GM21825 (cell line): ENCODE data around the gene PPP1R14B.

Source experiments
- ATAC-seq: cut with Tn5 transposase; IDR thresholded peaks from one replicate; pipeline ENCODE4 v1.9.1; 2021; ENCODE audit warnings: mild to moderate bottlenecking, moderate library complexity; ENCODE audit not compliant: unreplicated experiment

Gene PPP1R14B

GRCh38 chr11:64231546-64231945 lies 15.2 kb downstream of the PPP1R14B start:
- ATAC-seq: no peak

DNA sequence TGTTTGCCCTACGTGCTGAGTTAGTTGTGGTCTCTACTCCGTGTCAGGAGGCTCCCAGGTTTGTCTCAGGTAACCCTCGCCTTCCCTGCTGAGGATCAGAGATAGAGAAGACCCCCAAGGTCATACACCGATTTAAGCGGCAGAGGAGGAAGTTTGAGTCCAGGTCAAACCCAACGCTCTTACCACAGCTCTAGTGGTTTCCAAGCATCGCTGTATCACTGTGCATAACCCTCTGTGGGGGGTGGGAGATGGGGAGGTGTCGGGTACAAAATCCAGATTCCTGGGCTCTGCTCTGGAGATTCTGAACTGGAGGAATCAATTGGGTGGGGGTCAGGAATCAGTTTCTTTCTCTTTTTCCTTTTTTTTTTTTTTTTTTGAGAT lies 15.8 kb downstream of the PPP1R14B start:
- ATAC-seq: no peak

GRCh38 chr11:64230171-64230984 lies 16.4 kb downstream of the PPP1R14B start, which contains the start of gene DNAJC4:
Gene DNAJC4 (plus strand): TSS chr11:64230548. CDS start chr11:64230855, 307 bp downstream.
- no peak for ATAC-seq

DNA sequence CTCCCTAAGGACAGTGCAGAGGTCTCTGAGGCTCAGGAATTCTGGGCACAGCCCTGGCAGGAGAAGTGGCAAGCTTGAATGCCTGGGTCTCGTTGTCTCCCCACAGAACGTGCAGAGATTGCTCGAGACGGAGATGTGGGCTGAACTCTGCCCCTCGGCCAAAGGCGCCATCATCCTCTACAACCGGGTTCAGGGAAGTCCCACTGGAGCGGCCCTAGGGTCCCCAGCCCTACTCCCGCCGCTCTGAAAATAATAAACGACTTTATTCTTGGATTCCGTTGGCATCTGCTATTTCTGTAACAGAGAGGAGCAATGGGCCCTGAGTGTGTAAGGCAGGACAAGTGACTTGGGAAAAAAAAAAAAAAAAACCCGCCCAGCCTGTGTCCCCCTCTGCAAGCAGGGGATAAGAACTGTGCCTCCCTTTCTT lies 17.0 kb downstream of the PPP1R14B start:
- no peak for ATAC-seq

DNA sequence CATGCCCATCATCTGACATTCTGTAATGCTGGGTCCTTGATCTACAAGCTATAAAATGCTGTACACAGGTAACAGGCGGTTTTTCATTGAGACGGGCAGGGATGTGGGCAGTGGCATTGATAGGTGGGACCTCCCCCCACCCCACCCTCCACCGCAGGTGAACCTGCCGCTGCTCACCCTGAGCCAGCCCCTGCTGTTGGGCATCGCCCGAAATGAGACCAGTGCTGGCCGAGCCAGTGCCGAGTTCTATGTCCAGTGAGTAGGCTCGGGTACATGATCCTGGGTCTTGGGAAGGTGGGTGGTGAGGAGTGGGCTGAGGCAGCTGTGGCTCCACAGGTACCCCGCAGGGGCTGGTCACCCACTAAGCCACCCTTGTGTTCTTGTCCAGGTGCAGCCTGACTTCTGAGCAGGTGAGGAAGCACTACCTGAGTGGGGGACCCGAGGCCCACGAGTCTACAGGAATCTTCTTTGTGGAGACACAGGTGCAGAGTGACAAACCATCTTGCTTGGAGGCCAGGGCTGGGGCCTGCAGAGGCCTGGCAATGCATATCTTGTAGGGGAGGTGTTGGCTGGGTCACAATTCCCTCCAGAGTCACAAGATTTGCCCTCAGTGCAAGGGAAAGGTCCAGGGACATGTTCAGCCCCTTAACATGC lies 17.5 kb downstream of the PPP1R14B start:
- no peak for ATAC-seq

DNA sequence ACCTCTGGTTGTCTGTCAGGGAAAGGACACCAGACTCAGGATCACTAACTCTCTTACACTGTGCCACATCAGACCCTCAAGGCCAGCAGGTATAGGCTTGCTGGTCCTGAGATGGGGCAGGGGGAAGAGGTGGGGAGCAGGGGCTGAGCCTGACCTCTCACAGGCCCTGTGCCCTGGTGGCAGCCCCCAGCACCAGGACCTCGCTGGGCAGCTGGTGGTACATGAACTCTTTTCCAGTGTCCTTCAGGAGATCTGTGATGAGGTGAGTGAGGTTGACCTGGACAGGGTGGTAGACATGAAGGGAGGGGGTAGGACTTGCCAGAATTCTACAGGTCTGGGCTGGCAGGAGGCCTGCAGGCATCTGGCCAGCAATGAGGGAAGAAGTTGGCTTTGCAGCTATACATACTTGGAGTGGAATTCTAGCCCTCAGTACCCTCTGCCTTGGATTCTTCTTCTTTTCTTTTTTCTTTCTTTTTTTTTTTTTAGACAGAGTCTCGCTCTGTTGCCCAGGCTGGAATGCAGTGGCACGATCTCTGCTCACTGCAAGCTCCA lies 19.3 kb downstream of the PPP1R14B start:
- ATAC-seq: no peak

DNA sequence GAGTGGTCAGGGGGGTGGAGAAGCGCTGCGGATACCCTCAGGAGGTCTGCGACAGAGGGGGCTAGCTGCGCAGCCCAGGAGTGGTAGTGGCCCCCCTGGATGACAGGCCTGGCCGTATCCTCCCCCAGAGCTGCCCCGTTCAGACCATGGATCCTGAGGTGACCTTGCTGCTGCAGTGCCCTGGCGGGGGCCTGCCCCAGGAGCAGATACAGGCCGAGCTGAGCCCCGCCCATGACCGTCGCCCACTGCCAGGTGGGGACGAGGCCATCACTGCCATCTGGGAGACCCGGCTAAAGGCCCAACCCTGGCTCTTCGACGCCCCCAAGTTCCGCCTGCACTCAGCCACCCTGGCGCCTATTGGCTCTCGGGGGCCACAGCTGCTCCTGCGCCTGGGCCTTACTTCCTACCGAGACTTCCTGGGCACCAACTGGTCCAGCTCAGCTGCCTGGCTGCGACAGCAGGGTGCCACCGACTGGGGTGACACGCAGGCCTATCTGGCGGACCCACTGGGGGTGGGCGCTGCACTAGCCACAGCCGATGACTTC lies 20.2 kb downstream of the PPP1R14B start:
- ATAC-seq: peak; percentile 24

GRCh38 chr11:64225608-64226506 lies 20.9 kb downstream of the PPP1R14B start, which contains the start of the genes NUDT22 and TRPT1:
Gene NUDT22 (plus strand): TSS chr11:64226274. CDS start chr11:64226653, 379 bp downstream.
Gene TRPT1 (minus strand): TSS chr11:64226186. CDS start chr11:64225860, 326 bp downstream.
- ATAC-seq: peak; percentile 37

GRCh38 chr11:64224891-64225607 lies 21.7 kb downstream of the PPP1R14B start:
- no peak for ATAC-seq

GRCh38 chr11:64224151-64224890 lies 22.4 kb downstream of the PPP1R14B start:
- no peak for ATAC-seq

GRCh38 chr11:64223001-64223651 lies 23.6 kb downstream of the PPP1R14B start:
- no peak for ATAC-seq

- no peak for ATAC-seq
Measured at GRCh38 chr11:64222651-64223000, 24.1 kb downstream of the PPP1R14B start.

GRCh38 chr11:64220798-64221197 lies 25.9 kb downstream of the PPP1R14B start:
- no peak for ATAC-seq

GRCh38 chr11:64220271-64220670 lies 26.5 kb downstream of the PPP1R14B start:
- ATAC-seq: no peak

DNA sequence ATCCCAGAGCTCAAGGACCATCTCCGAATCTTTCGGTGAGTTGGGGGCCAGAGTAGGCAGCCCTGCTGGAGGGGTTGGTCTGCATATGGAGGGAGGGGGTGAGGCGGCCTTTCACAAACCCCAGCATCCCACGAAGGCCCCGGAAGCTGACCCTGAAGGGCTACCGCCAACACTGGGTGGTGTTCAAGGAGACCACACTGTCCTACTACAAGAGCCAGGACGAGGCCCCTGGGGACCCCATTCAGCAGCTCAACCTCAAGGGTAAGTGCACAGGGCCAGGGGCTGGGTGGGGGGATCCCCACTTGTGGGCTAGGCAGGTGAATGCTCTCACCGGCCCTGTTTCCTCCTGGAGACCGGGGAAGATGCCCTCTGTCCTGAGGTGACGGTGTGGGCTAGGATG lies 27.0 kb downstream of the PPP1R14B start:
- ATAC-seq: no peak

DNA sequence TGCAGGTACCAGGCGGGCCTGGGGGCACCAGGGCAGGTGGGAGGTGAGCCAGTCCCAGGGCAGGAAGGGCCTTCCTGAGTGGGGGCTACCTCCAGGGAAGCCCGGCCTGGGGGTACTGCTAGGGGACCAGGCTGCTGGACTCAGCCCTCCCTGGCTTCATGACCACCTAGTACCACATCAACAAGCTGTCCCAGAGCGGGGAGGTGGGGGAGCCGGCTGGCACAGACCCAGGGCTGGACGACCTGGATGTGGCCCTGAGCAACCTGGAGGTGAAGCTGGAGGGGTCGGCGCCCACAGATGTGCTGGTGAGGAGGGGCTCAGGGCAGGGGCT lies 27.4 kb downstream of the PPP1R14B start:
- ATAC-seq: no peak

- no peak for ATAC-seq
Measured at GRCh38 chr11:64218628-64219353, 28.0 kb downstream of the PPP1R14B start.

GRCh38 chr11:64216879-64217278 lies 29.9 kb downstream of the PPP1R14B start:
- no peak for ATAC-seq
